CD14-positive monocyte (primary cell): Measurements from ENCODE around the gene ANKEF1. TPM values are rescaled to one million over a fixed set of nuclear protein-coding genes. Genes with fewer than 3 reads are reported as not detected.

ENCODE experiments used
- DNase-seq, 3 donors: peaks; one replicate each; pipeline ENCODE4 v3.0.0-alpha.2; 2011 to 2022
- H2AFZ ChIP-seq: 2 replicates; pipeline ENCODE4 v1.6.0; 2012; ENCODE audit warnings: mild to moderate bottlenecking, low read depth, low read length, inconsistent platforms; ENCODE audit not compliant: insufficient read depth, poor library complexity, severe bottlenecking
- H3K27ac ChIP-seq, 2 donors: 1 replicate in 1 of 2; 2 replicates in 1 of 2; pipeline ENCODE4 v1.5.1; 2012 to 2013; ENCODE audit warnings: low read length in 2 of 2, control low read depth in 1 of 2, inconsistent platforms in 1 of 2, low read depth in 1 of 2, mild to moderate bottlenecking in 1 of 2
- H3K27me3 ChIP-seq, 2 donors: one replicate each; pipeline versions ENCODE4 v1.6.0 to v1.6.1; 2011 to 2013; ENCODE audit warnings: low read length in 2 of 2; ENCODE audit not compliant: control insufficient read depth in 2 of 2, insufficient read depth in 2 of 2
- H3K36me3 ChIP-seq, 2 donors: replicated peaks in 1 of 2; 1 replicate in 1 of 2; 2 replicates in 1 of 2; pipeline versions ENCODE4 v1.5.1 to v1.6.1; 2012 to 2013; ENCODE audit warnings: low read length in 2 of 2, control low read depth in 1 of 2, inconsistent platforms in 1 of 2, mild to moderate bottlenecking in 1 of 2; ENCODE audit not compliant: insufficient read depth in 2 of 2, control insufficient read depth in 1 of 2
- H3K4me1 ChIP-seq, 2 donors: 1 replicate in 1 of 2; 2 replicates in 1 of 2; pipeline versions ENCODE4 v1.5.1 to v1.6.1; 2012 to 2013; ENCODE audit warnings: low read length in 2 of 2, control low read depth in 1 of 2, inconsistent platforms in 1 of 2, mild to moderate bottlenecking in 1 of 2, moderate library complexity in 1 of 2; ENCODE audit not compliant: insufficient read depth in 2 of 2, control insufficient read depth in 1 of 2
- H3K4me2 ChIP-seq: replicated peaks from 2 replicates; pipeline ENCODE3; 2012; ENCODE audit warnings: low read length, moderate library complexity, mild to moderate bottlenecking; ENCODE audit not compliant: poor library complexity, severe bottlenecking; ENCODE audit errors: extremely low read depth
- H3K4me3 ChIP-seq, 3 experiments: fragments of 200-600 bp in 1 of 3; sonication (generic) in 1 of 3; replicated peaks in 1 of 3; 1 replicate in 2 of 3; 2 replicates in 1 of 3; pipeline ENCODE4 v1.5.1; 2011 to 2013; ENCODE audit warnings: low read length in 3 of 3, mild to moderate bottlenecking in 3 of 3, control low read depth in 2 of 3, low read depth in 2 of 3, inconsistent platforms in 1 of 3, moderate library complexity in 1 of 3
- H3K79me2 ChIP-seq: 2 replicates; pipeline ENCODE4 v1.6.0; 2012; ENCODE audit warnings: mild to moderate bottlenecking, control low read depth, inconsistent platforms, low read length, moderate library complexity; ENCODE audit not compliant: insufficient read depth
- H3K9ac ChIP-seq: 2 replicates; pipeline ENCODE4 v1.6.0; 2017; ENCODE audit warnings: low read length, mild to moderate bottlenecking; ENCODE audit not compliant: insufficient read depth, poor library complexity, severe bottlenecking
- H3K9me3 ChIP-seq, 2 donors: replicated peaks in 1 of 2; 1 replicate in 1 of 2; 2 replicates in 1 of 2; pipeline versions ENCODE4 v1.5.1 to v1.6.1; 2012 to 2013; ENCODE audit warnings: low read length in 2 of 2, control low read depth in 1 of 2; ENCODE audit not compliant: control insufficient read depth in 1 of 2, insufficient read depth in 1 of 2
- H4K20me1 ChIP-seq: 2 replicates; pipeline ENCODE4 v1.6.0; 2012; ENCODE audit warnings: mild to moderate bottlenecking, low read length, control low read depth, moderate library complexity; ENCODE audit not compliant: insufficient read depth
- H3K27ac Mint-ChIP-seq, 7 donors: one replicate each; pipeline ENCODE4 v1.8.0; 2020; ENCODE audit warnings: mild to moderate bottlenecking in 7 of 7, mixed read lengths in 7 of 7, moderate library complexity in 6 of 7, inconsistent platforms in 2 of 7
- H3K27me3 Mint-ChIP-seq, 3 donors: one replicate each; pipeline ENCODE4 v1.8.0; 2021 to 2022; ENCODE audit warnings: low read depth in 3 of 3, mild to moderate bottlenecking in 3 of 3, mixed read lengths in 3 of 3, moderate library complexity in 3 of 3, inconsistent platforms in 1 of 3
- H3K36me3 Mint-ChIP-seq, 2 donors: one replicate each; pipeline ENCODE4 v1.8.0; 2020; ENCODE audit warnings: mixed read lengths in 2 of 2, inconsistent platforms in 1 of 2, mild to moderate bottlenecking in 1 of 2
- H3K4me1 Mint-ChIP-seq: one replicate; pipeline ENCODE4 v1.8.0; 2020; ENCODE audit warnings: mild to moderate bottlenecking, mixed read lengths
- H3K4me3 Mint-ChIP-seq, 2 donors: one replicate each; pipeline ENCODE4 v1.8.0; 2020; ENCODE audit warnings: mild to moderate bottlenecking in 2 of 2, mixed read lengths in 2 of 2, moderate library complexity in 1 of 2
- H3K9me3 Mint-ChIP-seq, 7 donors: one replicate each; pipeline ENCODE4 v1.8.0; 2020 to 2022; ENCODE audit warnings: mixed read lengths in 7 of 7, mild to moderate bottlenecking in 6 of 7, moderate library complexity in 6 of 7, inconsistent platforms in 2 of 7
- CTCF ChIP-seq: fragments of 200-600 bp; IDR thresholded peaks from one replicate; pipeline ENCODE4 v1.8.0; 2022; ENCODE audit warnings: antibody characterized with exemption, mild to moderate bottlenecking
- WGBS: methylation state at CpG from one replicate; pipeline ENCODE4 v1.1.5; 2013; ENCODE audit warnings: missing lambda C conversion rate; ENCODE audit not compliant: insufficient coverage; 5-methylcytosine and 5-hydroxymethylcytosine counted together
- intact Hi-C, 2 donors: fragments of 100-400 bp; cut with micrococcal nuclease; formaldehyde crosslinking; loops; one replicate each; pipeline versions ENCODE4 v1.15.0 to v1.15.1; 2023
- polyA plus RNA-seq, 3 donors: library from polyadenylated mRNA; depleted of rRNA in 1 of 3; unstranded in 2 of 3; stranded (reverse) in 1 of 3; fragments of 300-500 nt in 2 of 3; fragments of >200 nt in 1 of 3; fragmentation: Illumina TruSeq in 2 of 3; gene quantifications; 1 replicate in 2 of 3; 2 replicates in 1 of 3; pipeline ENCODE4 v1.2.3, GENCODE V29; 2012 to 2021

Gene ANKEF1
- polyA plus RNA-seq, 3 donors: 0.03 to 0.15 (median 0.10) TPM

- Histone ChIP-seq H3K4me1 (no peaks in the 10 kb centered on the region), H2AFZ (no peak overlapping the region), H3K27me3 (no peaks in the 10 kb centered on the region), H3K4me2 (no peak overlapping the region), H3K4me3 (no peak overlapping the region), H4K20me1 (no peaks in the 10 kb centered on the region), H3K9ac (no peak overlapping the region), H3K79me2 (no peaks in the 10 kb centered on the region), H3K9me3 (peaks cover 0 to 2% of the 10 kb centered on the region in 2 donors), H3K27ac (no peak overlapping the region), H3K36me3 (no peaks in the 10 kb centered on the region)
- no peak for TF ChIP-seq CTCF
- Mint-ChIP-seq H3K27ac (no peak overlapping the region), H3K27me3 (peaks cover 0 to 2% (median 1%) of the 10 kb centered on the region in 3 donors), H3K4me3 (no peak overlapping the region), H3K4me1 (no peaks in the 10 kb centered on the region), H3K36me3 (no peaks in the 10 kb centered on the region), H3K9me3 (peaks cover 2 to 16% (median 6%) of the 10 kb centered on the region in 7 donors)
- WGBS: 100% methylated on average over 4 of the region's 5 CpGs
- intact Hi-C loops: no loop called here
- no peak for DNase-seq
Measured at GRCh38 chr20:10007747-10008146, 27.0 kb upstream of the ANKEF1 start.

GRCh38 chr20:10012464-10012863, 22.3 kb upstream of the ANKEF1 start:
- Histone ChIP-seq H3K9ac (no peak overlapping the region), H3K27ac (no peak overlapping the region), H3K9me3 (peaks cover 0 to 2% of the 10 kb centered on the region in 2 donors), H3K4me1 (no peaks in the 10 kb centered on the region), H2AFZ (no peak overlapping the region), H3K27me3 (no peaks in the 10 kb centered on the region), H3K4me3 (no peak overlapping the region), H4K20me1 (no peaks in the 10 kb centered on the region), H3K79me2 (no peaks in the 10 kb centered on the region), H3K36me3 (no peaks in the 10 kb centered on the region), H3K4me2 (no peak overlapping the region)
- DNase-seq: no peak
- peaks cover 2 to 16% (median 6%) of the 10 kb centered on the region in 7 donors for H3K9me3 Mint-ChIP-seq
- H3K27ac Mint-ChIP-seq: no peak overlapping the region
- no peak overlapping the region for H3K4me3 Mint-ChIP-seq
- intact Hi-C loops: no loop called here
- no CpG with 5 or more reads among the region's 5 CpGs for WGBS
- no peaks in the 10 kb centered on the region for H3K36me3 Mint-ChIP-seq
- TF ChIP-seq CTCF: no peak
- no peaks in the 10 kb centered on the region for H3K4me1 Mint-ChIP-seq
- H3K27me3 Mint-ChIP-seq: peaks cover 0 to under 1% (median 0%) of the 10 kb centered on the region in 3 donors
